ENCODE measurements around the gene NTRK1. TPM values are rescaled to one million over a fixed set of nuclear protein-coding genes. Genes with fewer than 3 reads are reported as not detected.

The NTRK1 gene
- total RNA-seq, 4 donors from 2014 or later = 0.20 to 2.6 (median 0.64) TPM; not detected in 1

GRCh38 chr1:156866249-156866909, 5.7 kb downstream of the NTRK1 start:
- Histone ChIP-seq H3K27ac (no peak overlapping the region), H3K36me3 (no peaks in the 10 kb centered on the region), H3K4me1 (no peaks in the 10 kb centered on the region), H3K4me3 (no peak overlapping the region), H3K27me3 (peaks cover 39% of the 10 kb centered on the region), H3K9me3 (no peaks in the 10 kb centered on the region)
- no peak for DNase-seq
- WGBS, 2 donors (ENCODE audit: low coverage in 1 of 2) = 61% methylated on average over 12 of the region's 12 CpGs; no CpG with 5 or more reads in 1 of the 2 donors
- intact Hi-C loops (cut with DNase I; ENCODE audit: low total_unique reads) = no loop called here
- TF ChIP-seq POLR2AphosphoS5 (IDR thresholded peaks at IDR 0.05) (no peak), CTCF (IDR thresholded peaks at IDR 0.05) (no peak), EP300 (IDR thresholded peaks at IDR 0.05; ENCODE audit: low read depth) (no peak), POLR2A (IDR thresholded peaks at IDR 0.05) (no peak)
- in situ Hi-C loops (cut with MboI; ENCODE audit: low pct_ligation_motif_present in 1 of 4, low pct_unique_long_range_greater_than_20kb in 1 of 4, low sequenced_read_pairs in 3 of 4) = loop anchor here in 3 of 4 donors (10.0 to 25.0 kb wide), 2 partner anchors 162 to 179 kb away; partner anchors contain the start of genes NES (in 2 of the 3) and CRABP2 (in 1 of the 3)

GRCh38 chr1:156868341-156868740, 7.7 kb downstream of the NTRK1 start:
- WGBS, 2 donors (ENCODE audit: low coverage in 1 of 2) = 58 to 62% methylated on average over 5 to 13 of the region's 13 CpGs
- intact Hi-C loops (cut with DNase I; ENCODE audit: low total_unique reads) (no loop called here), in situ Hi-C loops (cut with MboI; ENCODE audit: low pct_ligation_motif_present in 1 of 4, low pct_unique_long_range_greater_than_20kb in 1 of 4, low sequenced_read_pairs in 3 of 4) (loop anchor here in 3 of 4 donors (10.0 to 25.0 kb wide), 2 partner anchors 164 to 181 kb away; partner anchors contain the start of genes NES (in 2 of the 3) and CRABP2 (in 1 of the 3))
- H3K4me3 ChIP-seq = no peak overlapping the region
- H3K27ac ChIP-seq = no peak overlapping the region
- no peaks in the 10 kb centered on the region for H3K36me3 ChIP-seq
- peaks cover 20% of the 10 kb centered on the region for H3K27me3 ChIP-seq
- H3K9me3 ChIP-seq = no peaks in the 10 kb centered on the region
- DNase-seq = no peak
- TF ChIP-seq CTCF (IDR thresholded peaks at IDR 0.05) = no peak
- no peaks in the 10 kb centered on the region for H3K4me1 ChIP-seq

GRCh38 chr1:156869455-156869854, 8.8 kb downstream of the NTRK1 start:
- in situ Hi-C loops (cut with MboI; ENCODE audit: low pct_ligation_motif_present in 1 of 4, low pct_unique_long_range_greater_than_20kb in 1 of 4, low sequenced_read_pairs in 3 of 4) = loop anchor here in 3 of 4 donors (10.0 to 25.0 kb wide), 2 partner anchors 165 to 182 kb away; partner anchors contain the start of genes NES (in 2 of the 3) and CRABP2 (in 1 of the 3)

More at GRCh38 chr1:156869455-156869854, 8.8 kb downstream of the NTRK1 start:
- H3K4me1 ChIP-seq = no peaks in the 10 kb centered on the region
- TF ChIP-seq CTCF (IDR thresholded peaks at IDR 0.05) (no peak), POLR2AphosphoS5 (IDR thresholded peaks at IDR 0.05) (no peak), EP300 (IDR thresholded peaks at IDR 0.05; ENCODE audit: low read depth) (no peak), POLR2A (IDR thresholded peaks at IDR 0.05) (no peak)
- no peak for DNase-seq
- WGBS, 2 donors (ENCODE audit: low coverage in 1 of 2) = 87% methylated on average over 9 of the region's 9 CpGs; no CpG with 5 or more reads in 1 of the 2 donors
- intact Hi-C loops (cut with DNase I; ENCODE audit: low total_unique reads) = no loop called here
- no peaks in the 10 kb centered on the region for H3K36me3 ChIP-seq
- H3K27me3 ChIP-seq = peaks cover 11% of the 10 kb centered on the region
- no peak overlapping the region for H3K4me3 ChIP-seq
- no peak overlapping the region for H3K27ac ChIP-seq
- no peaks in the 10 kb centered on the region for H3K9me3 ChIP-seq

All from transverse colon (tissue), 4 donors.